Calu3 (cell line): ENCODE measurements around the gene SPEM3. TPM values are rescaled to one million over a fixed set of nuclear protein-coding genes. Genes with fewer than 3 reads are reported as not detected.

ENCODE experiments used
- BruUV-seq: library from RNA; stranded (reverse); fragments of 400-500 nt; replicated peaks from 2 replicates; lab custom pipeline; 2021; lab: Mats Ljungman, UMichigan
- CTCF ChIA-PET: fragments of 300-600 bp; sonication (Branson Sonifier 250); formaldehyde crosslinking; loops from one replicate; lab custom pipeline; 2022; ENCODE audit warnings: antibody characterized with exemption; lab: Charles Lee
- DNase-seq: peaks from one replicate; pipeline ENCODE4 v3.0.0; 2022
- H3K27ac Mint-ChIP-seq: one replicate; pipeline ENCODE4 v1.8.0; 2022; ENCODE audit warnings: mixed read lengths; ENCODE audit not compliant: unreplicated experiment
- H3K27me3 Mint-ChIP-seq: one replicate; pipeline ENCODE4 v1.8.0; 2022; ENCODE audit warnings: mixed read lengths; ENCODE audit not compliant: unreplicated experiment
- H3K36me3 Mint-ChIP-seq: one replicate; pipeline ENCODE4 v1.8.0; 2022; ENCODE audit warnings: mild to moderate bottlenecking, moderate library complexity, mixed read lengths; ENCODE audit not compliant: insufficient read depth, unreplicated experiment
- H3K4me1 Mint-ChIP-seq: one replicate; pipeline ENCODE4 v1.8.0; 2022; ENCODE audit warnings: mild to moderate bottlenecking, low read depth, mixed read lengths; ENCODE audit not compliant: unreplicated experiment
- H3K4me3 Mint-ChIP-seq: one replicate; pipeline ENCODE4 v1.8.0; 2022; ENCODE audit warnings: mild to moderate bottlenecking, low read depth, moderate library complexity, mixed read lengths; ENCODE audit not compliant: unreplicated experiment
- H3K9me3 Mint-ChIP-seq: one replicate; pipeline ENCODE4 v1.8.0; 2022; ENCODE audit warnings: low read depth, mixed read lengths; ENCODE audit not compliant: unreplicated experiment
- intact Hi-C: fragments of 100-400 bp; cut with micrococcal nuclease; formaldehyde crosslinking; loops from one replicate; pipeline ENCODE4 v1.10.0; 2022; ENCODE audit not compliant: unreplicated experiment
- total RNA-seq: library from RNA; stranded (reverse); gene quantifications from 2 replicates; pipeline ENCODE4 v1.2.3, GENCODE V29; 2022
- TF ChIP-seq, protein P1 (sequence below): fragments of 200-600 bp; IDR thresholded peaks from one replicate; pipeline ENCODE4 v1.8.0; 2022; ENCODE audit warnings: antibody characterized with exemption; ENCODE audit not compliant: unreplicated experiment

SPEM3 gene
- total RNA-seq, 1 experiment from 2014 or later, result not detected

DNA sequence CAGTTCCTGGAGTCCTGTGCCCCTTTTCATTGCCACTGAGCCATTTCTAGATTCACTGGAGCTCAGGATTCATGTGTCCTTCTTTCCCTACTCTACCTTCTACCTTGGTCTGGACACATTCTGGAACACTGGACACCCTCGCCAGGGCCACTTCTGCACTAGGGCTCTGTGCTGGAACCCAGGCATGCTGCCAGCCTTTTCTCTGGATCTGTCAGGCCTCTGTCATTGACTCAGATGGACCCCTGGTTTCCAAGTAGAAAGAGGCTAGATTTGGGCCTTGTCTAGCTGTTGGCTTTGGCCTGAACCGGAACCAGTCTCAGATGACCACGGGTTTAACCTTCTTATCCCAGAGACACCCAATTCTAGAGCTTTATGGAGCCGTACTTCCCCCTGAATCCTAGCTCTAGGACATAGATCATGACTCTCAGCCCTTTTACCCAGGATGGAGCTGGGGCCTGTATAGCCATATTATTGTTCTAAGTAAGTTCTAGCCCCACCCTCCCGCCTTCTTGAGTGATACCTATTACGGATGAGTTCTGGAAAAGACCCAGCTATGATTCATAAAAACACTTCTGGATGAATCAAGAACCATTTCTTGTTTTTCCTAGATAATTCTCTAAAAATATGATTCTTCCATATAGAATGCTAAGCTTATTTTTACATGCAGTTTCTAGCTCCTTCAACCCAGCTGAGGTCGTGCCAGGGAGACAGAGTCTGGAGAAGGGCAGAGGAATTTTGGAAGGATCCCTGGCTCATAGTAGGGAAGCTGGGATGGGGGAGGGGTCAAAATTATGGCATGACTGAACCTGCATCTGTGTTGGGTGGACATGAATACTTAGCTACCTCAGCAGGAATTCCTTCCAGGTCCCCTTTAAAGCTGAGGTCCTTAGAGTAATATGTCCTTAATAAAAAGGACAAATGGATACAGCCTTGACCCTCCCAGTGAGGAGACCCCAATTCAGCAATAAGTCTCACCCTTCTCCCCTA, 15.1 kb downstream of the SPEM3 start:
- Mint-ChIP-seq H3K27me3 (peaks cover 78% of the 10 kb centered on the region), H3K36me3 (peaks cover 14% of the 10 kb centered on the region), H3K4me3 (no peak overlapping the region), H3K9me3 (no peaks in the 10 kb centered on the region), H3K4me1 (peaks cover 5% of the 10 kb centered on the region), H3K27ac (no peak overlapping the region)
- CTCF ChIA-PET, result no interaction called here
- TF ChIP-seq, protein P1, sequence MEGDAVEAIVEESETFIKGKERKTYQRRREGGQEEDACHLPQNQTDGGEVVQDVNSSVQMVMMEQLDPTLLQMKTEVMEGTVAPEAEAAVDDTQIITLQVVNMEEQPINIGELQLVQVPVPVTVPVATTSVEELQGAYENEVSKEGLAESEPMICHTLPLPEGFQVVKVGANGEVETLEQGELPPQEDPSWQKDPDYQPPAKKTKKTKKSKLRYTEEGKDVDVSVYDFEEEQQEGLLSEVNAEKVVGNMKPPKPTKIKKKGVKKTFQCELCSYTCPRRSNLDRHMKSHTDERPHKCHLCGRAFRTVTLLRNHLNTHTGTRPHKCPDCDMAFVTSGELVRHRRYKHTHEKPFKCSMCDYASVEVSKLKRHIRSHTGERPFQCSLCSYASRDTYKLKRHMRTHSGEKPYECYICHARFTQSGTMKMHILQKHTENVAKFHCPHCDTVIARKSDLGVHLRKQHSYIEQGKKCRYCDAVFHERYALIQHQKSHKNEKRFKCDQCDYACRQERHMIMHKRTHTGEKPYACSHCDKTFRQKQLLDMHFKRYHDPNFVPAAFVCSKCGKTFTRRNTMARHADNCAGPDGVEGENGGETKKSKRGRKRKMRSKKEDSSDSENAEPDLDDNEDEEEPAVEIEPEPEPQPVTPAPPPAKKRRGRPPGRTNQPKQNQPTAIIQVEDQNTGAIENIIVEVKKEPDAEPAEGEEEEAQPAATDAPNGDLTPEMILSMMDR, result no peak
- no peak for DNase-seq
- intact Hi-C loops, result no loop called here
- no TSS peak for BruUV-seq

DNA sequence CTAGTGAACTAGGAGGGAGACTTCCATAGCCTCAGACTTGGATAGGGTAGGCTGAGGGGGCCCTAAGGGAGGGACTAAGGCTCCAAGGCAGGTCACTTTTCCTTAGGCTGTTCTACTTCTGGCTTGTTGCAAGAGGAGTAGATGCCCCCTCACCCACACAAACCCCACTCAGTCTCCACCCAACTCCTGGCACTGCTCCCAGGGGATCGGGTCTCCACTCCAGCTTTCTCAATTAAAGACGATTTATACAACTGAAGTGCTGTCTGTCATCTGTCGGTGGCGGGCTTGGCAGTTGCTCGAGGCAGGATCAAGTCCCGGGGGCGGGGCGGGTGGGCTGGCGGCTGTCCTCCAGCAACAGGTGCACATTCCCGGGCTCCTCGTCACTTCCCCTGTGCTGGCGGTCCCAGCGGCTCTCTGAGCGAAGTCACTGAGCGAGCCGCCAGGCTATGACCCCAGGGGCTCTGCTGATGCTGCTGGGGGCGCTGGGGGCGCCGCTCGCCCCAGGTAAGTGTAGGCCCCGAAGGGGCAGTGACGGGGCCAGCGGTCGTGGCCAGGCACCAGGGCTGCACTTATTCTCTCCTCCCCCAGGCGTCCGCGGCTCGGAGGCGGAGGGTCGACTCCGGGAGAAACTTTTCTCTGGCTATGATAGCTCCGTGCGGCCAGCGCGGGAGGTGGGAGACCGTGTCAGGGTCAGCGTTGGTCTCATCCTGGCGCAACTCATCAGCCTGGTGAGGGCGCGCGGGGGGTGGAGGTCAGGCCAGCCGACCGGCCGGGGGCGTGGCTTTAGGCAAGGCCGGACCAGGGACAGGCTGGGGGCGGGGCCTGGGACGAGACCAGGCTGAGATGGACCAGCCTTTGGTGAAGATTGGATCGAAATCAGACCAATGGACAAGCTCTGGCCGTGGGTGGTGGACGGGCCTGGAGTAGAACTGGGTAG, 16.3 kb downstream of the SPEM3 start, which contains the start of gene CHRNB1:
Gene CHRNB1 (plus strand): TSS at position 380 of the 937 bp plus-strand sequence. CDS start 67 bp downstream, at position 447.
- no peaks in the 10 kb centered on the region for H3K4me1 Mint-ChIP-seq
- CTCF ChIA-PET, result no interaction called here
- BruUV-seq, result no TSS peak
- intact Hi-C loops, result no loop called here
- no peak within 1 kb of the TSS for H3K27ac Mint-ChIP-seq
- H3K9me3 Mint-ChIP-seq, result no peaks in the 10 kb centered on the region
- no peak for DNase-seq
- H3K4me3 Mint-ChIP-seq, result no peak within 1 kb of the TSS
- peaks cover 67% of the 10 kb centered on the region for H3K27me3 Mint-ChIP-seq
- peaks cover 7% of the 10 kb centered on the region for H3K36me3 Mint-ChIP-seq
- TF ChIP-seq, protein P1, result no peak

DNA sequence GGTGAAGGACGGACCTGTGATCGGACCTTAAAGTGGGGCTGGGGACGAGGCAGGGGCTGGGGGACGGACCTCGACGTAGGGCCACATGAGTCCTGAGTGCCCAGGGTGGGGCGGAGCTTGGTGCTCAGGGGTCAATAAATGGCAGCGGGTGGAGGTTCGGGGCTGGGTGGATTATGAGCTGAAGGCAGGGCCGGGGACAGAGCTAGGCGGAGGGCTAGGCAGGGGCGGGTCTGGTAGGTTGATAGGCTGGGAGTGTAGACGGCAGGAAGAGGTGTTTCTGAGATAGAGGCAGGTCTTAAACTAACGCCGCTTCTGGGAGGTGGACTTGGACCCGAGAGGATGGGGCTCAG, 16.9 kb downstream of the SPEM3 start:
- no peaks in the 10 kb centered on the region for H3K9me3 Mint-ChIP-seq
- TF ChIP-seq, protein P1, result no peak
- DNase-seq, result no peak
- H3K36me3 Mint-ChIP-seq, result peaks cover under 1% of the 10 kb centered on the region
- CTCF ChIA-PET, result no interaction called here
- BruUV-seq, result no TSS peak
- H3K4me1 Mint-ChIP-seq, result no peaks in the 10 kb centered on the region
- intact Hi-C loops, result no loop called here
- H3K4me3 Mint-ChIP-seq, result no peak overlapping the region
- no peak overlapping the region for H3K27ac Mint-ChIP-seq
- peaks cover 60% of the 10 kb centered on the region for H3K27me3 Mint-ChIP-seq

DNA sequence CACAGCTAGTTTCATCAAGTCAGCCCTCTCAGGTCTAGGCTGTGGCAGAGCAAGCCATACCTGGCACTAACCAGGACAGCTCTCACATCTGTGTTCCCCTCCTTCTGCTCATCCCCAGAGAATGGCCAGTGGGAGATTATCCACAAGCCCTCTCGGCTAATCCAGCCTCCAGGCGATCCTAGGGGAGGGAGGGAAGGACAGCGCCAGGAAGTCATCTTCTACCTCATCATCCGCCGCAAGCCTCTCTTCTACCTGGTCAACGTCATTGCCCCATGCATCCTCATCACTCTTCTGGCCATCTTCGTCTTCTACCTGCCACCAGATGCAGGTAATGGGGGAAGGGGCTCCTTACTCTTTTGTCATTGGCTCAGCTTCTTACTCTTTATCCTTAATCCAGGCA, 19.8 kb downstream of the SPEM3 start:
- Mint-ChIP-seq H3K4me3 (no peak overlapping the region), H3K27me3 (peaks cover 32% of the 10 kb centered on the region), H3K4me1 (no peaks in the 10 kb centered on the region), H3K9me3 (no peaks in the 10 kb centered on the region), H3K27ac (no peak overlapping the region), H3K36me3 (no peaks in the 10 kb centered on the region)
- TF ChIP-seq, protein P1, result no peak
- intact Hi-C loops, result no loop called here
- DNase-seq, result no peak
- no TSS peak for BruUV-seq
- CTCF ChIA-PET, result no interaction called here
